Retinal pigment epithelial cell (primary cell): ENCODE results near the gene GBA2.

ENCODE experiments used
- DNase-seq: peaks from one replicate; pipeline ENCODE4 v3.0.0-alpha.2; 2010; ENCODE audit warnings: low read depth
- H3K4me3 ChIP-seq: 2 replicates; pipeline ENCODE4 v1.5.1; 2011; ENCODE audit warnings: mild to moderate bottlenecking, low read length, control low read depth, moderate library complexity
- CTCF ChIP-seq: conservative IDR thresholded peaks from 2 replicates; pipeline ENCODE4 v1.5.1; 2011; ENCODE audit warnings: low read depth, low read length, control low read depth, inconsistent platforms

The GBA2 gene

DNA sequence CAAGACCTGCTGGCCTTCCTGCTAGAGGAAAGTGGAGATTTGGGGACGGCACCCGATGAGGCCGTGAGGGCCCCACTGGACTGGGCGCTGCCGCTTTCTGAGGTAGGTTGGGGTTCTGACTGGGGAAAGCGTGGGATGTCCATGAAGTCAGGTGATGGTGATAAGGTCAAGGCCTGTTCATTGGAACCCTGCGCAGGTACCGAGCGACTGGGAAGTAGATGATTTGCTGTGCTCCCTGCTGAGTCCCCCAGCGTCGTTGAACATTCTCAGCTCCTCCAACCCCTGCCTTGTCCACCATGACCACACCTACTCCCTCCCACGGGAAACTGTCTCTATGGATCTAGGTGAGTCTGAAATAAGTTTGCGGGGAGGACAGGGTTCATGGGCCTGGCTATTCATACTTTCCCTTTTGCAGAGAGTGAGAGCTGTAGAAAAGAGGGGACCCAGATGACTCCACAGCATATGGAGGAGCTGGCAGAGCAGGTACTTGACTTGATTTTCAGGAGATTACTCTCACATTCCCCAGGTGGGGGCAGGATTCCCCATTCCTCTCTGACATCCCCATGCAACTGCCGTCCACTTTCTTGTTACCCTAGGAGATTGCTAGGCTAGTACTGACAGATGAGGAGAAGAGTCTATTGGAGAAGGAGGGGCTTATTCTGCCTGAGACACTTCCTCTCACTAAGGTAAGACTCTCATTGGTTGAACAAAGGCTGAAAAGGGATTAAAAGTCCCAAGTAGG is 16.1 kb downstream of the GBA2 start:
- H3K4me3 ChIP-seq = peak overlapping the region; percentile 68
- DNase-seq = no peak
- TF ChIP-seq CTCF = no peak

DNA sequence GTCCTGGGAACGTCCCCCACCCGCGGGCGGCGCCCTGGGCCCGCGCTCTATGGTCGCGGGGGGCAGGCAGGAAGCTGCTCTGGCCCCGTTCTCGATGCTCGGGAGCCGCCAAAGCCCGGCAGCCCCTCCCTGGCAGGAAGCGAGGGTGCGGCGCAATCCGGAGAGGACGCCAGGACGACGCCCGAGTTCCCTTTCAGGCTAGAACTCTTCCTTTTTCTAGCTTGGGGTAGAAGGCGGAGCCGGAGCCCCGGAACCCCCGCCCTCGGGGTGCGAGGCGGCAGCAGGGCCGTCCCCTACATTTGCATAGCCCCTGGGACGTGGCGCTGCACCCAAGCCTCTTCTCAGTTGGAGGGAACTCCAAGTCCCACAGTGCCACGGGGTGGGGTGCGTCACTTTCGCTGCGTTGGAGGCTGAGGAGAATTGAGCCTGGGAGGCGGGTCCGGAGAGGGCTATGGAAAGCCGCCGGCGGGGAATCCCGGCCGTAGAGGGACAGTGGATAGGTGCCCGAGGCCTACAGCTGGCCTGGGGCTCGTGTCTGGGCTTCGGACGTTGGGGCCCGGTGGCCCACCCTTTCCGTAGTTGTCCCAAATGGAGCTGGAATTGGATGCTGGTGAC is 16.7 kb downstream of the GBA2 start, which contains the start of the genes CREB3 and TLN1:
TSS of gene CREB3 (plus strand) at position 482 of the 615 bp plus-strand sequence. CDS start at position 589, 107 bp downstream.
TSS of gene TLN1 (minus strand) at position 11 of the 615 bp plus-strand sequence. CDS start 6,501 bp downstream, outside the sequence.
- no peak for TF ChIP-seq CTCF
- peak; percentile 95 for DNase-seq
- peak within 1 kb of the TSS; percentile 68 for H3K4me3 ChIP-seq

GRCh38 chr9:35731415-35732184 is 17.4 kb downstream of the GBA2 start:
- no peak for TF ChIP-seq CTCF
- no peak for DNase-seq
- peak overlapping the region; percentile 68 for H3K4me3 ChIP-seq

- peak overlapping the region; percentile 68 for H3K4me3 ChIP-seq
- DNase-seq = no peak
- no peak for TF ChIP-seq CTCF
Observed at GRCh38 chr9:35730486-35730854, 18.6 kb downstream of the GBA2 start.

- peak; percentile 18 for DNase-seq
- H3K4me3 ChIP-seq = peak overlapping the region; percentile 68
- TF ChIP-seq CTCF = peak; percentile 75
Observed at GRCh38 chr9:35729700-35730485, 19.1 kb downstream of the GBA2 start.

GRCh38 chr9:35729101-35729500 is 19.9 kb downstream of the GBA2 start:
- TF ChIP-seq CTCF = no peak
- DNase-seq = no peak
- H3K4me3 ChIP-seq = peak overlapping the region; percentile 68
